ENCODE results near the gene MALRD1. TPM values are rescaled to one million over a fixed set of nuclear protein-coding genes. Genes with fewer than 3 reads are reported as not detected.

The MALRD1 gene
- total RNA-seq, 2 donors from 2014 or later, result 0.26 to 1.3 TPM

DNA sequence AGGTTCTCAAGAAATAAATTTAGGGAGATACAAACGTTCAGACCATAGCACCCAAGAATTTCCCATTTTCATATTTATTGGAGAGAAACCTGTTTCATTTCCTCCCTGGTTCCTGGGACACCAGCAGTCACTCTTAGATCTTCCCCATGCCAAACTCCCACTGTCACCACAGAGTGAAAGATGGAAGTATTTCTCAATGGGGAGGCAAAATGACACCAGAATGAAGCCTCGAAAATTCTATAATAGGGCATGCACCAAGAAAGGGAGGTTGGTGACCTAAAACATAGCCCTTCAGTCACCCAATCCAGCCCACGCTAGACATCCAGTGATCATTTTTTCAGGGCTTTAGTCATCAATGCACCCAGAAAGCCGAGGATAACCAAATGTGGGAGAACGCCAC lies 619.5 kb downstream of the MALRD1 start:
- ATAC-seq (no peak), DNase-seq (no peak)
- TF ChIP-seq, protein P1, sequence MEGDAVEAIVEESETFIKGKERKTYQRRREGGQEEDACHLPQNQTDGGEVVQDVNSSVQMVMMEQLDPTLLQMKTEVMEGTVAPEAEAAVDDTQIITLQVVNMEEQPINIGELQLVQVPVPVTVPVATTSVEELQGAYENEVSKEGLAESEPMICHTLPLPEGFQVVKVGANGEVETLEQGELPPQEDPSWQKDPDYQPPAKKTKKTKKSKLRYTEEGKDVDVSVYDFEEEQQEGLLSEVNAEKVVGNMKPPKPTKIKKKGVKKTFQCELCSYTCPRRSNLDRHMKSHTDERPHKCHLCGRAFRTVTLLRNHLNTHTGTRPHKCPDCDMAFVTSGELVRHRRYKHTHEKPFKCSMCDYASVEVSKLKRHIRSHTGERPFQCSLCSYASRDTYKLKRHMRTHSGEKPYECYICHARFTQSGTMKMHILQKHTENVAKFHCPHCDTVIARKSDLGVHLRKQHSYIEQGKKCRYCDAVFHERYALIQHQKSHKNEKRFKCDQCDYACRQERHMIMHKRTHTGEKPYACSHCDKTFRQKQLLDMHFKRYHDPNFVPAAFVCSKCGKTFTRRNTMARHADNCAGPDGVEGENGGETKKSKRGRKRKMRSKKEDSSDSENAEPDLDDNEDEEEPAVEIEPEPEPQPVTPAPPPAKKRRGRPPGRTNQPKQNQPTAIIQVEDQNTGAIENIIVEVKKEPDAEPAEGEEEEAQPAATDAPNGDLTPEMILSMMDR (IDR thresholded peaks at IDR 0.05), result no peak
- TF ChIP-seq POLR2A (IDR thresholded peaks at IDR 0.05), result no peak
- Histone ChIP-seq H3K36me3 (replicated peaks in 1 of 2; ENCODE audit: insufficient read depth in 1 of 2, low read depth in 2 of 2) (no peaks in the 10 kb centered on the region), H3K4me1 (no peaks in the 10 kb centered on the region), H3K4me3 (no peak overlapping the region), H3K9me3 (no peaks in the 10 kb centered on the region), H3K27me3 (no peaks in the 10 kb centered on the region), H3K27ac (no peak overlapping the region)
- intact Hi-C loops (cut with DNase I), result no loop called here
- WGBS, 2 donors, result 72 to 73% methylated on average over 5 of the region's 5 CpGs

- TF ChIP-seq, protein P1 (IDR thresholded peaks at IDR 0.05), result no peak
- TF ChIP-seq POLR2A (IDR thresholded peaks at IDR 0.05), result no peak
- Histone ChIP-seq H3K27ac (no peak overlapping the region), H3K4me1 (no peaks in the 10 kb centered on the region), H3K27me3 (no peaks in the 10 kb centered on the region), H3K36me3 (replicated peaks in 1 of 2; ENCODE audit: insufficient read depth in 1 of 2, low read depth in 2 of 2) (no peaks in the 10 kb centered on the region), H3K4me3 (no peak overlapping the region), H3K9me3 (no peaks in the 10 kb centered on the region)
- 77 to 79% methylated on average over 4 of the region's 4 CpGs for WGBS, 2 donors
- intact Hi-C loops (cut with DNase I), result no loop called here
- DNase-seq, result no peak
- no peak for ATAC-seq
Measured at GRCh38 chr10:19676063-19676462, 627.5 kb downstream of the MALRD1 start.

DNA sequence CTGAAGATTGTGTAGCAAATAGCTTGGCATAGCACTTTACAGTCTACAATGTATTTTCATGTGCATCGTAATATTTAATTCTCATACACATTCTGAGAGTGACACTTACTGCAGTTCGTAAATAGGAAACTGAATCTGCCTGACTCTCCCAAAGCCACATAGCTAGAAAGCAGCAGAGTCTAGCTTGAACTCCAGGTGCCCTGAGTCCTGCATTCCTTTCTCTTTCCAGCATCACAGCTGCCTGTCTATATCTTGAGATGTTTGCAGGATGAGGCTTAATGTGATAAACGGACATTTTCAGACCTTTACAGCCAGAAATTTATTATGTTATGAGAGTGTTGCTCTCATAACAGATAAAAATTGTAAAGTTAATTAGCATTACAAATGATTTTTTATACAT lies 634.8 kb downstream of the MALRD1 start:
- H3K27ac ChIP-seq, result no peak overlapping the region
- no peaks in the 10 kb centered on the region for H3K4me1 ChIP-seq
- TF ChIP-seq, protein P1 (IDR thresholded peaks at IDR 0.05), result no peak
- TF ChIP-seq POLR2A (IDR thresholded peaks at IDR 0.05), result no peak
- intact Hi-C loops (cut with DNase I), result no loop called here
- H3K4me3 ChIP-seq, result no peak overlapping the region
- WGBS, 2 donors, result 69 to 75% methylated on average over 3 of the region's 3 CpGs
- no peaks in the 10 kb centered on the region for H3K27me3 ChIP-seq
- H3K9me3 ChIP-seq, result no peaks in the 10 kb centered on the region
- ATAC-seq, result no peak
- no peak for DNase-seq
- no peaks in the 10 kb centered on the region for H3K36me3 ChIP-seq (replicated peaks in 1 of 2; ENCODE audit: insufficient read depth in 1 of 2, low read depth in 2 of 2)

- WGBS, 2 donors, result 44 to 46% methylated on average over 5 of the region's 5 CpGs
- Histone ChIP-seq H3K36me3 (replicated peaks in 1 of 2; ENCODE audit: insufficient read depth in 1 of 2, low read depth in 2 of 2) (no peaks in the 10 kb centered on the region), H3K27ac (no peak overlapping the region), H3K9me3 (no peaks in the 10 kb centered on the region), H3K4me1 (no peaks in the 10 kb centered on the region), H3K27me3 (no peaks in the 10 kb centered on the region), H3K4me3 (no peak overlapping the region)
- ATAC-seq (no peak), DNase-seq (no peak)
- intact Hi-C loops (cut with DNase I), result no loop called here
- TF ChIP-seq, protein P1 (IDR thresholded peaks at IDR 0.05), result peak in 1 of 7 experiments; percentile 5
- no peak for TF ChIP-seq POLR2A (IDR thresholded peaks at IDR 0.05)
Measured at GRCh38 chr10:19683960-19684359, 635.4 kb downstream of the MALRD1 start.

DNA sequence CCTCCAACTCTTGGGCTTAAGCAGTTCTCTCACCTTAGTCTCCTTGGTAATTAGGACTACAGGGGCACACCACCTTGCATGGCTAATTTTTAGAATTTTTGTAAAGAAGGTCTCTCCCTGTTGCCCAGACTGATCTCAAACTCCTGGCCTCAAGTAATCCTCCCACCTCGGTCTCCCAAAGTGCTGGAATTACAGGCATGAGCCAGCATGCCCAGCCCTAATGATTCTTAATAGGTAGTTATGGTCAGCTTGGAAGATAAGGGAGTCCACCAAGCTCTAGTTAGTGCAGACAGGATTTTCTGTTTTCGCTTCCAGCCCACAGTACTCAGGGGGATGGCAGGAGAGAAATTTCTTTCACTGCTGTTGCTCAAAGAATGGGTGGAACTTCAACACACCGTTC lies 639.7 kb downstream of the MALRD1 start:
- WGBS, 2 donors, result 71 to 75% methylated on average over 3 of the region's 3 CpGs

More for the DNA sequence above, 639.7 kb downstream of the MALRD1 start:
- no peaks in the 10 kb centered on the region for H3K4me1 ChIP-seq
- H3K4me3 ChIP-seq, result no peak overlapping the region
- DNase-seq, result no peak
- H3K27ac ChIP-seq, result no peak overlapping the region
- no peak for TF ChIP-seq POLR2A (IDR thresholded peaks at IDR 0.05)
- TF ChIP-seq, protein P1 (IDR thresholded peaks at IDR 0.05), result no peak
- no peak for ATAC-seq
- no peaks in the 10 kb centered on the region for H3K27me3 ChIP-seq
- H3K36me3 ChIP-seq (replicated peaks in 1 of 2; ENCODE audit: insufficient read depth in 1 of 2, low read depth in 2 of 2), result no peaks in the 10 kb centered on the region
- intact Hi-C loops (cut with DNase I), result no loop called here
- H3K9me3 ChIP-seq, result no peaks in the 10 kb centered on the region

Measured in body of pancreas (tissue), 4 donors.